ENCODE results near the gene COX17. TPM values are rescaled to one million over a fixed set of nuclear protein-coding genes. Genes with fewer than 3 reads are reported as not detected.

The COX17 gene
- total and polyA plus RNA-seq, 2 experiments from 2014 or later: 56.8 to 146 TPM

DNA sequence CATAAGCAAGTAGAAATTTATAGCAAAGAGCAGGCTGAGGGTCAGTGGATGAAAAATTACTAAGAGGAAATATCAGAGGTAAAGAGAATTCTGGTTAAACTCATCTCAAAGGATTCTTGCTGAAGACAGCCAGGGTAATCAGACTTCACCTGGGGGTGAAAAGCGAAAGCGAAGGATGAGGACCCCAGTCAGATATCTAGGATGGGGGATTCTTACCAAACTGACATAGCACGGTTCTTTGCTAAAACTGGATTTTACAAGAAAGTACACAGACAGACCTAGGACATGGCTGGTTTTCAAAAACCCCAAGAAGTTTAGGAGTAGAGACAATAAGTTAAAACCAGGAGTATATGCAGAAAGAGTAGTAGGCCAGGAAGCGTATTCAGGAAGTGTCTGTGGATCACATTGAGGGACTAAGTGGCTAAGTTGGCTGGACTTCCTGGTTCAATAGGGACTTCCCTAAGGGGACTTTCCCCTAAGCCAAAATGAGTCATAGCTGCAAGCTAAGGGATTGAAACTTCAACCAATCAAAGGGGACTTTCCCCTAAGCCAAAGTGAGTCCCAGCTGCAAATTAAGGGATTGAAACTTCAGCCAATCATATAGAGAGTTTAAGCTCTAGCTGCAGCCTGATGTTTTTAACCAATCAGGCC, 23.2 kb upstream of the COX17 start:
- TF ChIP-seq, protein P1, sequence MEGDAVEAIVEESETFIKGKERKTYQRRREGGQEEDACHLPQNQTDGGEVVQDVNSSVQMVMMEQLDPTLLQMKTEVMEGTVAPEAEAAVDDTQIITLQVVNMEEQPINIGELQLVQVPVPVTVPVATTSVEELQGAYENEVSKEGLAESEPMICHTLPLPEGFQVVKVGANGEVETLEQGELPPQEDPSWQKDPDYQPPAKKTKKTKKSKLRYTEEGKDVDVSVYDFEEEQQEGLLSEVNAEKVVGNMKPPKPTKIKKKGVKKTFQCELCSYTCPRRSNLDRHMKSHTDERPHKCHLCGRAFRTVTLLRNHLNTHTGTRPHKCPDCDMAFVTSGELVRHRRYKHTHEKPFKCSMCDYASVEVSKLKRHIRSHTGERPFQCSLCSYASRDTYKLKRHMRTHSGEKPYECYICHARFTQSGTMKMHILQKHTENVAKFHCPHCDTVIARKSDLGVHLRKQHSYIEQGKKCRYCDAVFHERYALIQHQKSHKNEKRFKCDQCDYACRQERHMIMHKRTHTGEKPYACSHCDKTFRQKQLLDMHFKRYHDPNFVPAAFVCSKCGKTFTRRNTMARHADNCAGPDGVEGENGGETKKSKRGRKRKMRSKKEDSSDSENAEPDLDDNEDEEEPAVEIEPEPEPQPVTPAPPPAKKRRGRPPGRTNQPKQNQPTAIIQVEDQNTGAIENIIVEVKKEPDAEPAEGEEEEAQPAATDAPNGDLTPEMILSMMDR (IDR thresholded peaks at IDR 0.05; ENCODE audit: low read depth, low read length): no peak
- H3K4me3 ChIP-seq: no peak overlapping the region
- H3K4me1 ChIP-seq (ENCODE audit: low read depth): no peaks in the 10 kb centered on the region
- no peak overlapping the region for H3K27ac ChIP-seq
- H3K36me3 ChIP-seq: no peaks in the 10 kb centered on the region
- peak in 1 of 2 donors; percentile 11 for DNase-seq (ENCODE audit: low read depth in 1 of 2, low spot score in 1 of 2)
- H3K27me3 ChIP-seq: peaks cover 4% of the 10 kb centered on the region
- no peaks in the 10 kb centered on the region for H3K9me3 ChIP-seq (ENCODE audit: low read depth)

DNA sequence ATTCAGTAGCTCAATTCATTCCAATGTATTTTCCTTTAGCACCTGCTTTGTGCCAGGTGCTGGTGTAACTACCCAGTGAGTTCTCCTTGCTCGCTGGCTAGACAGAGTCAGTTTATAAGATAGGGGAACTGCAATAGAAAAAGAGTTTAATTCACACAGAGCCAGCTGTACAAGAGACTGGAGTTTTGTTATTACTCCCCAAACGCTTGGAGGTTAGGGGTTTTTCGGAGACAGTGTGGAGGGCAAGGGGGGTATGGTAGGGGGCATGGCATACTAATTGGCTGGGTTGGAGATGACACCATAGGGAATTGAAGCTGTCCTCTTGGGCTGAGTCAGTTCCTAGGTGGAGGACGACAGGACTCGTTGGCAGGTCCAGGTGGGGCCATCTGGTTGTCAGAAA, 20.2 kb upstream of the COX17 start:
- no peaks in the 10 kb centered on the region for H3K4me1 ChIP-seq (ENCODE audit: low read depth)
- H3K27me3 ChIP-seq: no peaks in the 10 kb centered on the region
- H3K27ac ChIP-seq: no peak overlapping the region
- no peaks in the 10 kb centered on the region for H3K9me3 ChIP-seq (ENCODE audit: low read depth)
- TF ChIP-seq, protein P1 (IDR thresholded peaks at IDR 0.05; ENCODE audit: low read depth, low read length): no peak
- no peaks in the 10 kb centered on the region for H3K36me3 ChIP-seq
- DNase-seq (ENCODE audit: low read depth in 1 of 2, low spot score in 1 of 2): no peak
- no peak overlapping the region for H3K4me3 ChIP-seq

DNA sequence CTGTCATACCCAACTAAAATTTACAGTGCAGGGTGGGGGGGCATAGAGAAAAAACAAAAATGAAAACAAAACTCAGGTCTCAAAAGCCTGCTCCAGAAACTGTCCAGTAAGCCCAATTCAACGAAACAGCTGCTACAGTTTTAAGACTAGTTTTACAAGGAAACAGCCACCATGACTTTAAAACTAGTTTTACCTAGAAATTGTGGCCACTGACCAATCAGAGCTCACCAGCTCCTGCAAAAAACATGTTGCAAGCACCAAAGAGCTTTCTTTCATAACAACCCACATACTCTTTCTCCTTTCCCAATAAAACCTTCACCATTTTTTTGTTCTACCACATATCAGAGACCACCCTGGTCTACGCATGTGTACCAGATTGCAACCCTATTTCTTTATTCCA, 18.3 kb upstream of the COX17 start:
- Histone ChIP-seq H3K36me3 (no peaks in the 10 kb centered on the region), H3K4me3 (no peak overlapping the region), H3K27ac (no peak overlapping the region), H3K27me3 (no peaks in the 10 kb centered on the region), H3K9me3 (ENCODE audit: low read depth) (no peaks in the 10 kb centered on the region), H3K4me1 (ENCODE audit: low read depth) (no peaks in the 10 kb centered on the region)
- TF ChIP-seq, protein P1 (IDR thresholded peaks at IDR 0.05; ENCODE audit: low read depth, low read length): no peak
- DNase-seq (ENCODE audit: low read depth in 1 of 2, low spot score in 1 of 2): peak in 1 of 2 donors; percentile 20

DNA sequence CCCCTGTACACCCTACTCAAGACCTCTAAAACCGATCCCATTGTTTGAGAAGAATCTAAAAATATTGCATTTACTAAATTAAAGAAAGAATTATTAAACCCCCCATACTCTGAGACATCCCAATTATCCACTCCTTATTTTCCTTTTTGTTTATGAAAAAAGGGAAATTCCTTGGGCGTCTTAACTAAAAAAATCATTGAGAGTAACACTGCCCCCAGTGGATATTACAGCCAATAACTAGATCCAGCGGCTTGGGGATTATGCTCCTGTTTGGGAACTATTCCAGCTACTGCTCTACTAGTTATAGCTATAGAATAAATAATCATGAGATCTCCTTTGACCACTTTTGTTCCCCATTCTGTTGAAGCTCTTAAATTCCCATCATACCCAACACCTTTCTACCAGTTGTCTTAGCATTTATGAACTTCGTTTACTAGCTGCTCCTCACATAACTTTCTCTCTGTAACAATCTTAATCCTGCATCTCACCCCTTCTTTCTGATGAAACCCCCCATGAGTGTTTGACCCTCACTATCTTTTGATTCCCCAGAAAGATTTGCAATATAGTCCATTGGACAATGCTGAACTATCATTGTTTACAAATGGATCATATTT, 12.9 kb upstream of the COX17 start:
- no peaks in the 10 kb centered on the region for H3K9me3 ChIP-seq (ENCODE audit: low read depth)

DNA sequence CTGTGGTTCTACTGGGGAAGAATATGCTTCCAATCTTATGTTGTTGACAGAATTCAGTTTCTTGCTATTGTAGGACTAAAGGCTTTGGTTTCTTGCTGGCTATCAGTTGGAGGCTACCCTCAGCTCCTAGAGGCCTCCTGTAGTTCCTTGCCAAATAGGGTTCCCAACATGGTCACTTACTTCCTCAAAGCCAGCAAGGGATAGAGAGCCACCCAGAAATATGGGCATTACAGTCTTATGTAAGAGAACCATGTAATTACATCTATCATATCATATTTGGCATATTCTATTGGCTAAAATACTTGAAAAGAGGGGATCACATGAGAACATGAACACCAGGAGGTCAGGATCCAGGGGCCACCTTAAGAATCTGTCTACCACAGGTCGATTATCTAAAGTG, 6.2 kb upstream of the COX17 start:
- H3K4me1 ChIP-seq (ENCODE audit: low read depth): no peaks in the 10 kb centered on the region
- H3K4me3 ChIP-seq: no peak overlapping the region
- no peak for DNase-seq (ENCODE audit: low read depth in 1 of 2, low spot score in 1 of 2)
- no peaks in the 10 kb centered on the region for H3K36me3 ChIP-seq
- H3K9me3 ChIP-seq (ENCODE audit: low read depth): no peaks in the 10 kb centered on the region
- H3K27me3 ChIP-seq: no peaks in the 10 kb centered on the region
- TF ChIP-seq, protein P1 (IDR thresholded peaks at IDR 0.05; ENCODE audit: low read depth, low read length): no peak
- no peak overlapping the region for H3K27ac ChIP-seq

More for the DNA sequence above, 12.9 kb upstream of the COX17 start:
- Histone ChIP-seq H3K27ac (no peak overlapping the region), H3K27me3 (no peaks in the 10 kb centered on the region), H3K36me3 (no peaks in the 10 kb centered on the region), H3K4me3 (no peak overlapping the region), H3K4me1 (ENCODE audit: low read depth) (no peaks in the 10 kb centered on the region)
- TF ChIP-seq, protein P1 (IDR thresholded peaks at IDR 0.05; ENCODE audit: low read depth, low read length): peak; percentile 64
- DNase-seq (ENCODE audit: low read depth in 1 of 2, low spot score in 1 of 2): peak; percentile 36 to 53
